Fibroblast of pulmonary artery (primary cell): Measurements from ENCODE around the gene CHRM5.
"Not testable (repeated sequence)": the region's sequence is repeated elsewhere in the genome, so short reads cannot be mapped to it uniquely, and the experiment has no call there.

ENCODE experiments used
- DNase-seq: peaks from one replicate; pipeline ENCODE4 v3.0.0-alpha.2; 2010; ENCODE audit warnings: low read depth
- H3K4me3 ChIP-seq: replicated peaks from 2 replicates; pipeline ENCODE4 v1.5.1; 2011; ENCODE audit warnings: low read depth, mild to moderate bottlenecking, control low read depth, low read length, moderate library complexity
- CTCF ChIP-seq: IDR thresholded peaks from 2 replicates; pipeline ENCODE4 v1.5.1; 2011; ENCODE audit warnings: mild to moderate bottlenecking, control low read depth, low read length, inconsistent platforms; ENCODE audit errors: missing control alignments

The CHRM5 gene

GRCh38 chr15:34049112-34049511 is 80.8 kb downstream of the CHRM5 start:
- DNase-seq, result peak; percentile 92
- no peak overlapping the region for H3K4me3 ChIP-seq
- TF ChIP-seq CTCF, result no peak

- DNase-seq, H3K4me3 ChIP-seq: not testable (repeated sequence)
Measured at GRCh38 chr15:34050385-34050784, 82.1 kb downstream of the CHRM5 start.

GRCh38 chr15:34054081-34054707 is 85.9 kb downstream of the CHRM5 start:
- no peak overlapping the region for H3K4me3 ChIP-seq
- no peak for DNase-seq
- TF ChIP-seq CTCF, result no peak

GRCh38 chr15:34055868-34056595 is 87.7 kb downstream of the CHRM5 start:
- peak; percentile 97 for DNase-seq
- H3K4me3 ChIP-seq, result no peak overlapping the region
- no peak for TF ChIP-seq CTCF

GRCh38 chr15:34056911-34057310 is 88.6 kb downstream of the CHRM5 start:
- no peak for TF ChIP-seq CTCF
- H3K4me3 ChIP-seq, result no peak overlapping the region
- no peak for DNase-seq

GRCh38 chr15:34059476-34059875 is 91.2 kb downstream of the CHRM5 start:
- no peak for DNase-seq
- no peak for TF ChIP-seq CTCF
- H3K4me3 ChIP-seq, result no peak overlapping the region

- TF ChIP-seq CTCF, result no peak
Measured at GRCh38 chr15:34059946-34060345, 91.6 kb downstream of the CHRM5 start.

More at GRCh38 chr15:34059946-34060345, 91.6 kb downstream of the CHRM5 start:
- DNase-seq, result no peak
- no peak overlapping the region for H3K4me3 ChIP-seq
